Suprapubic skin (tissue), 4 donors: ENCODE results near the gene HPCAL1.

Experiments
- POLR2A ChIP-seq, 2 donors: fragments of 450-650 bp; IDR thresholded peaks; one replicate each; pipeline ENCODE4 v1.6.1; 2017; ENCODE audit warnings: antibody characterized with exemption in 2 of 2, mild to moderate bottlenecking in 2 of 2, moderate library complexity in 2 of 2
- POLR2AphosphoS5 ChIP-seq, 3 donors: sonication (generic); formaldehyde crosslinking; IDR thresholded peaks; one replicate each; pipeline ENCODE4 v1.6.1; 2017; ENCODE audit warnings: antibody characterized with exemption in 3 of 3
- TF ChIP-seq, protein P1 (sequence below), 2 donors: fragments of 200-600 bp in 1 of 2; fragments of 450-650 bp in 1 of 2; sonication (generic) in 1 of 2; IDR thresholded peaks; one replicate each; pipeline ENCODE4 v1.5.1; 2016 to 2019; ENCODE audit warnings: antibody characterized with exemption in 2 of 2, mild to moderate bottlenecking in 1 of 2, moderate library complexity in 1 of 2

GRCh38 chr2:10265329-10266132 lies 37.2 kb upstream of the HPCAL1 start:
- TF ChIP-seq, protein P1, sequence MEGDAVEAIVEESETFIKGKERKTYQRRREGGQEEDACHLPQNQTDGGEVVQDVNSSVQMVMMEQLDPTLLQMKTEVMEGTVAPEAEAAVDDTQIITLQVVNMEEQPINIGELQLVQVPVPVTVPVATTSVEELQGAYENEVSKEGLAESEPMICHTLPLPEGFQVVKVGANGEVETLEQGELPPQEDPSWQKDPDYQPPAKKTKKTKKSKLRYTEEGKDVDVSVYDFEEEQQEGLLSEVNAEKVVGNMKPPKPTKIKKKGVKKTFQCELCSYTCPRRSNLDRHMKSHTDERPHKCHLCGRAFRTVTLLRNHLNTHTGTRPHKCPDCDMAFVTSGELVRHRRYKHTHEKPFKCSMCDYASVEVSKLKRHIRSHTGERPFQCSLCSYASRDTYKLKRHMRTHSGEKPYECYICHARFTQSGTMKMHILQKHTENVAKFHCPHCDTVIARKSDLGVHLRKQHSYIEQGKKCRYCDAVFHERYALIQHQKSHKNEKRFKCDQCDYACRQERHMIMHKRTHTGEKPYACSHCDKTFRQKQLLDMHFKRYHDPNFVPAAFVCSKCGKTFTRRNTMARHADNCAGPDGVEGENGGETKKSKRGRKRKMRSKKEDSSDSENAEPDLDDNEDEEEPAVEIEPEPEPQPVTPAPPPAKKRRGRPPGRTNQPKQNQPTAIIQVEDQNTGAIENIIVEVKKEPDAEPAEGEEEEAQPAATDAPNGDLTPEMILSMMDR (IDR thresholded peaks at IDR 0.05): no peak
- TF ChIP-seq POLR2AphosphoS5 (IDR thresholded peaks at IDR 0.05) (no peak), POLR2A (IDR thresholded peaks at IDR 0.05) (no peak)
